GM18873 (cell line): Measurements from ENCODE around the gene AHDC1.

ENCODE experiments used
- ATAC-seq: cut with Tn5 transposase; IDR thresholded peaks from one replicate; pipeline ENCODE4 v1.9.1; 2021; ENCODE audit warnings: mild to moderate bottlenecking, moderate library complexity, moderate number of reproducible peaks; ENCODE audit not compliant: unreplicated experiment, low FRiP score

The AHDC1 gene

GRCh38 chr1:27588256-27589232 lies 15.4 kb downstream of the AHDC1 start:
- no peak for ATAC-seq

- ATAC-seq, result no peak
Measured at GRCh38 chr1:27585684-27586083, 18.3 kb downstream of the AHDC1 start.

GRCh38 chr1:27584453-27584852 lies 19.5 kb downstream of the AHDC1 start:
- ATAC-seq, result no peak

GRCh38 chr1:27583479-27583878 lies 20.5 kb downstream of the AHDC1 start:
- ATAC-seq, result no peak

DNA sequence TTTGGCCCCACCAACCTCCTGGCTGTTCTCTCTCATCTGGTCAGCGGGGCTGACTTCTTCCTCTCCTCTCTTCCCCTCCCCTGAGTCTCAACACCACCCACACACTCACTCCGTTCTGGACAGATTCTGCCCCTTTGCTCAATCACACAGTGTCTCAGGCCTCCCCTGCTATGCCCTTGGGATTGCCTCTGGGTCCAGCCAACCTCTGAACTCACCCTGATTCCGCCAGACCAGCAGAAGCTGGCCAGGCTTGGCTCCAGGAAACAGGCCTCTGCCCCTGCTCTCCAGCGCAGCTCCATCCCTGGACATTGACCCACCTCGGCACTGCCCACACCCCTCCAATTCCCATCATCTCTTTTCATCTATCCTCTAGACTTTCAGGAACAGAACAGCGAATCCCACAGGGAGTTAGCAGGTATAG lies 22.1 kb downstream of the AHDC1 start:
- ATAC-seq, result no peak

GRCh38 chr1:27577504-27578188 lies 26.3 kb downstream of the AHDC1 start:
- ATAC-seq, result no peak

DNA sequence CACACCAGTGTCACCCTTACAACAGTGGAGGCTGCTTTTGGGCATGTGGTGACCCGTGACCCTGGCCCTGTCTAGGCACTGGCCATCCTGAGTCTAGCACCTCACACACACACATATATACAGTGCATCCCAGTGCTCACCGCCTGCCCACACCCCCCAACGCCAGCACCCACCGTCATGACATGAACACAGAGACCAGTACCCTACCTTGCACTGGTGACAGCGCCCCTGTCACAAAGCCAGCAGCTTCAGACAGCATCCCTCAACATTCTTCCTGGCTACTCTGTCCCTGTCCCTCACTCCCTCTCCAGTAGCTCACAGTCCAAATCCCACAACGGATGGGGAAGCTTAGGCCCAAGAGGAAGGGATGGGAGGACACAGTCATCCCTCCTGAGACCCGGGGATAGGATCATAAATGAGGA lies 27.1 kb downstream of the AHDC1 start:
- no peak for ATAC-seq

DNA sequence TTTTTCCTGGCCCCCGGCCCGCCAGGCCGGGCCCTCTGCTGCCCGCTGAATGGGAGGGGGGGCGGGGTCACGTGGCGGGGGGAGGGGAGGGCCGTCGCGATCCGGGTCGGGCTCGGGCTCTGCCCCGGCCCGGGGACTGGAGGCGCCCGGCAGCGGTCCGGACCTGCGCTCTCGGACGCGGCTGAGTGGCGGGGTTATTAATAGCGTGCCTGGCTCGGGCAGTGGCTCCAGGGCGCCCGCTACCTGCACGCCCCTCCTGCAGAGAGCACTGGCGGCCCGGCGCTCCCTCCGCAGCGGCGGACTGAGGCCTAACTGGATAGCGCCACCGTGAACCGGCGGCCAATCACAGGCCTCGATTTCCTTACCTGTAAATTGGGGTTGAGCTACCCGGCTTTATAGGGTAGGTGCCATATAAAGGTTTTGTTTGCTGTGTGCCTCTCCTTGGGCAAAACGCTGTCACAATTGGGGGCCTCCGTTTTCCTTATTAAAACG lies 28.1 kb downstream of the AHDC1 start:
- no peak for ATAC-seq

DNA sequence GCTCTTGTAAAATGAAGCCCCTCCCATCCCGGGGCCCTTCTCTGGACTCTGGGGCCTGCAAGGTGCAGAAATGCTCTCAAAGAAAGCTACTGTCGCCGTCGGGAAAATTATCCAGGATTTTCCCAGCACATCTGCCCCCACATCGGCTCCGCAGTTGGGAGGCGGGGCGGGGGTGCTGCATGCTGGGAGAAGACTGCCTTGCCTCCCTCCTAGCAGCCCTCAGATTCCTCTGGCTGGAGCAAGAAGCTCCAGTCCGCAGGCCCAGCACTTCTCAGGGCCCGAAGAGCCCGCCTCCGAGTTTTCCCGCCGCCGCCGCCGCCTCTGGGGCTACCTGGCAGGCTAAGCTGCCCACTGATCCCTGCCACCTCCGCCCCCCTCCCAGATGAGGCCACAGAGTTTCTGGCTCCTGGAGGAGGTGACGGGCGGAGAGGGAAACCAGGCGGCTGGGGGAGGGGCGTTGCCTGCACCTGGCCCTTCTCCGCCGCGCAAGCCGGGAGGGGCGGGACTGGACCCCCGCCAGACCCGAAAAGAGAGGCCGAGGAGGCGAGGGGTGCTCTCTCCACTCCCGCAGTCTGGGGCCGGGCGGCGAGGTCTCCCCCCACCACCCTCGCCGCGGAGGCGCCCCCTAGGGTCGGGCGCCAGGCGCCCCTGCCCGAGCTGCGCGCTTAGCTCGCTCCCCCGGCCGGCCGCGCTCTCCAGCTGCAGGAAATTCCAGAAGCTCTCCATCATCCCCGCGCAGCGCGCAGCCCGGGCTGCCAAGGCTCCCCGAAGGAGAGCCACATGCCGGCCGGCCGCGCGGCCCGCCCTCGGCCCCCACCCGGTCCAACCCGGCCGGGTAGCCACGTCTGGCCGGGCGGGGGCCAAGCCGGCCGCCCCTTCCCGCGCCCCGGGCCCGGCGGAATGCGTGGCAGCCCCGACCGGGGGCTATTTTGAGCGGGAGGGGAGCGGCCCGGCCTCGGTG lies 28.8 kb downstream of the AHDC1 start:
- ATAC-seq, result no peak

DNA sequence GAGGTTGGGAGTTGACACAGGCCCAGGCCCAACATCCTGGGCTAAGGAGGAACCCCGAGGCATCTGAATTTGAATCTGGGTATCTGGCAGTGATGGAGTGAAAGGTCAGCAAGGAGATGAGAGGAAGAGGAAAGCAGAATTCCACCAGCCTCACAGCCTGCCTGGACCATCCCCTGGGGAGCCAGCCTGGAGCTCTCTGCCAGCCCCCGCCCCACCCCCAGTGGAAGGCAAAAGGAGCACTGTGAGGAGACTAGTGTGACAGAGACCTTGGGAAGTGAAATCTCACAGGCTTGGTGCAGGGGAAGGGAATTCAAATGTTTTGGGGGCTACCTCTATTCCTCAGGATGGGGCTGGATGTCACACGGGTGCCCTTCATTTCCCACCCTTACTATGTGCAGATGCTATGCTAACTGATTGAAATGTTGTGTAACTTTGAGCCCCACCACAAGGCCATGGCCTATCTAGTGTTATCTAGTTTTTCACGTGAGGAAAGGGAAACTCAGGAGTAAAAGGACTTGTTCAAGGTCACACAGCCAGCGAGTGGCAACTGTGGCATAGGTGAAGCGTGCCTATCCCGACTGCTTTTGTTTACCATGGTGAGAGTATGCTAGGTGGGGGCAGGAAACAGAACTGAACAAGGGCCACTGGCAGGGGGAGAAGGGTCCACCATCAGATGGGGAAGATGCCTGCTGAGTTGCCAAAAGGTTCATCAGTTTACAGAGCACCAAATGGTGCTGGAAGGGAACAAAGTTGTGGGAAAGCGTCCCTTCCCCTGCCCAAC lies 29.8 kb downstream of the AHDC1 start:
- ATAC-seq, result no peak

- ATAC-seq, result no peak
Measured at GRCh38 chr1:27572679-27573426, 31.1 kb downstream of the AHDC1 start.

GRCh38 chr1:27572019-27572678 lies 31.8 kb downstream of the AHDC1 start:
- ATAC-seq, result no peak

DNA sequence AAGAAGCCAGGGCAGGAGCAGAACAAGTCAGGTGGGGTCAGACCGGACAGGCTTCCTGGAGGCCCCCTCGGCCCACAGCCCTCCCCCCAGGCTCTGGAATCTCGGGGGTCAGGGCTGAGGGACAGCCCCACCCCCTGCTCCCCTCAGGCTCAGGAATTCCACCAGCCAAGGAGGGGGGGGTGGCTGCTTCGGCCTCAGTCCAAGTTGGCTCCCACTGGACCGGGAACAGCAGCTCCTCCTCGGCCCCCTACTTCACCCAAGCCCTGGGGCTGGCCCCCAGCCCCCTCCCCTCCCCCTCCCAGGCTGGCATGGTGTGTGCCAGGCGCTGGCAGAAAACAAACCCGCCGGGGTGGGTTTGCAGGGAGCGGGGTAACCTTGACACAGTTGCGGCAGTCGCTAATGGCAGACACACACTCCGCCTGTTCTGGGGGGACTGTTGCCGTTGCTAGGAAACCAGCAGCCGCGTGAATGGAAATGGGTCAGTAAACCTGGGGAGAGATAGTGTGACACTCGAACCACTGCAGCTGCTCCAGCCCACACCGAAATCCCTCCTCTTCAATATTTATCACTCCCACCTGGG lies 32.4 kb downstream of the AHDC1 start:
- ATAC-seq, result no peak

GRCh38 chr1:27570784-27571183 lies 33.2 kb downstream of the AHDC1 start:
- ATAC-seq, result no peak

GRCh38 chr1:27570356-27570755 lies 33.6 kb downstream of the AHDC1 start:
- ATAC-seq, result no peak

- no peak for ATAC-seq
Measured at GRCh38 chr1:27569506-27570291, 34.2 kb downstream of the AHDC1 start.

GRCh38 chr1:27569088-27569460 lies 34.9 kb downstream of the AHDC1 start:
- ATAC-seq, result no peak
